GM20000 (cell line): ENCODE measurements around the gene NEK5.

Source experiments
- DNase-seq: peaks from one replicate; pipeline ENCODE4 v3.0.0; 2012; ENCODE audit warnings: low spot score
- CTCF ChIP-seq: IDR thresholded peaks from 2 replicates; pipeline ENCODE4 v1.5.1; 2012; ENCODE audit warnings: mild to moderate bottlenecking, control low read depth; ENCODE audit errors: extremely low read depth, missing control alignments

Gene NEK5

GRCh38 chr13:52006523-52007245 is 122.2 kb downstream of the NEK5 start:
- no peak for TF ChIP-seq CTCF
- no peak for DNase-seq

- no peak for DNase-seq
- TF ChIP-seq CTCF = no peak
Observed at GRCh38 chr13:52005841-52006522, 122.9 kb downstream of the NEK5 start.

GRCh38 chr13:52004511-52005170 is 124.2 kb downstream of the NEK5 start:
- TF ChIP-seq CTCF = no peak
- no peak for DNase-seq

GRCh38 chr13:52003541-52003940 is 125.3 kb downstream of the NEK5 start:
- no peak for DNase-seq
- no peak for TF ChIP-seq CTCF

- DNase-seq = no peak
- no peak for TF ChIP-seq CTCF
Observed at GRCh38 chr13:52002361-52002760, 126.5 kb downstream of the NEK5 start.

- DNase-seq = peak; percentile 70
- peak; percentile 27 for TF ChIP-seq CTCF
Observed at GRCh38 chr13:52001120-52001731, 127.6 kb downstream of the NEK5 start.

GRCh38 chr13:51999921-52000320 is 129.0 kb downstream of the NEK5 start:
- no peak for TF ChIP-seq CTCF
- DNase-seq = no peak
